Fibroblast of the aortic adventitia (primary cell): ENCODE results near the gene WT1. TPM values are rescaled to one million over a fixed set of nuclear protein-coding genes. Genes with fewer than 3 reads are reported as not detected.

Source experiments
- DNase-seq: peaks from one replicate; pipeline ENCODE4 v3.0.0-alpha.2; 2010; ENCODE audit warnings: low read depth
- H3K4me3 ChIP-seq: 2 replicates; pipeline ENCODE4 v1.5.1; 2011; ENCODE audit warnings: low read depth, mild to moderate bottlenecking, control low read depth, low read length, moderate library complexity
- total RNA-seq: library from RNA; depleted of rRNA; stranded (reverse); fragments of >200 nt; gene quantifications from 2 replicates; pipeline ENCODE4 v1.2.3, GENCODE V29; 2012; ENCODE audit warnings: low replicate concordance
- TF ChIP-seq, protein P1 (sequence below): IDR thresholded peaks from 2 replicates; pipeline ENCODE4 v1.5.1; 2011; ENCODE audit warnings: mild to moderate bottlenecking, low read length, control low read depth, inconsistent platforms; ENCODE audit not compliant: insufficient read depth

Gene WT1
- total RNA-seq, 1 donor, result 0.27 TPM

DNA sequence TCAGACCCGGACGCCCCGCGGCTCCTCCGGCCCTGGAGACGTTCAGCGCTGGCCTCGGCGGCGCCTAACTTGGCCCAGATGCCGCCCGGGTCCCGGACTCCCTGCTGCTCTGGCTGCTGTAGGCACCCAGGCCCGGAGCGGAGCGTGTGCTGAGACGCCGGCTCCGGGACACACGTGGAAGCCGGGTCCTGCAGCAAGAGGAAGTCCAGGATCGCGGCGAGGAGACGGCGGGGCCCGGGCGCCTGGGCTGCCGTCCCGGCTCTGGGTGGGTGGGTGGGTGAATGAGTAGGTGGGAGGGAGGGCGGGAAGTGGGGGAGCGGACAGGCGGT lies 223 bp downstream of the WT1 start:
- peak overlapping the region; percentile 46 for H3K4me3 ChIP-seq
- peak; percentile 16 for DNase-seq
- TF ChIP-seq, protein P1, sequence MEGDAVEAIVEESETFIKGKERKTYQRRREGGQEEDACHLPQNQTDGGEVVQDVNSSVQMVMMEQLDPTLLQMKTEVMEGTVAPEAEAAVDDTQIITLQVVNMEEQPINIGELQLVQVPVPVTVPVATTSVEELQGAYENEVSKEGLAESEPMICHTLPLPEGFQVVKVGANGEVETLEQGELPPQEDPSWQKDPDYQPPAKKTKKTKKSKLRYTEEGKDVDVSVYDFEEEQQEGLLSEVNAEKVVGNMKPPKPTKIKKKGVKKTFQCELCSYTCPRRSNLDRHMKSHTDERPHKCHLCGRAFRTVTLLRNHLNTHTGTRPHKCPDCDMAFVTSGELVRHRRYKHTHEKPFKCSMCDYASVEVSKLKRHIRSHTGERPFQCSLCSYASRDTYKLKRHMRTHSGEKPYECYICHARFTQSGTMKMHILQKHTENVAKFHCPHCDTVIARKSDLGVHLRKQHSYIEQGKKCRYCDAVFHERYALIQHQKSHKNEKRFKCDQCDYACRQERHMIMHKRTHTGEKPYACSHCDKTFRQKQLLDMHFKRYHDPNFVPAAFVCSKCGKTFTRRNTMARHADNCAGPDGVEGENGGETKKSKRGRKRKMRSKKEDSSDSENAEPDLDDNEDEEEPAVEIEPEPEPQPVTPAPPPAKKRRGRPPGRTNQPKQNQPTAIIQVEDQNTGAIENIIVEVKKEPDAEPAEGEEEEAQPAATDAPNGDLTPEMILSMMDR, result no peak

DNA sequence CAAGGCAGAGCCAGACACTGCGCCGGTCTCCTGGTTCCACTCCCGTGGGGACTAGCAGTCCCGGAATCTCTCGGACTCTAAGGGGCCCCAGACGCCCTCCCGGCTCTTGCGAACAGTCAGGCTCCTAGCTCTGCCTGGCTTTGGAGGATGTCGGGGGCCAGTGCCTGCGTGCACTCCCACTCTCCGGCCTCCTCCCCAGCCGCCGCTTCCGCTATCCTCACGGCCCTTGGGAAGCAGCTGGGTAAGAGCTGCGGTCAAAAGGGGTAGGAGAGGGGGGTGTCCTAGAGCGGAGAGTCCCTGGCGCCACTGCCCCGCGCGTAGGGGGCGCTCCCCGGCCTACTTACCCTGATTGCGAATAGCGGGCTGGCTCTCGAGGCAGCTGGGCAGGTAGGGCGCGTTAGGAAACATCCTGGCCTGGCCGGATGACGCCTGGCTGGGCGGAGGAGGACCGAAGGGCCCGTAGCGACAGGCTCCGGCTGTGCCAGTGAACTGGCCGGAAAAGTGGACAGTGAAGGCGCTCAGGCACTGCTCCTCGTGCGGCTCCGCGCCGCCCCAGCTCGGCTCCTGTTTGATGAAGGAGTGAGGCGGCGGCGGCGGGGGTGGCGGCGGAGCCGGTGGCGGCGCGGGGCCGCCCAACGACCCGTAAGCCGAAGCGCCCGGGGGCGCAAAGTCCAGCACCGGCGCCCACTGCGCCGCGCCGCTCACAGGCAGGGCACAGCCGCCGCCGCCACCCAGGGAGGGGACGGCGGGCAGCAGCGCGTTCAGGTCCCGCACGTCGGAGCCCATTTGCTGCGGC lies 785 bp downstream of the WT1 start:
- peak overlapping the region; percentile 52 for H3K4me3 ChIP-seq

DNA sequence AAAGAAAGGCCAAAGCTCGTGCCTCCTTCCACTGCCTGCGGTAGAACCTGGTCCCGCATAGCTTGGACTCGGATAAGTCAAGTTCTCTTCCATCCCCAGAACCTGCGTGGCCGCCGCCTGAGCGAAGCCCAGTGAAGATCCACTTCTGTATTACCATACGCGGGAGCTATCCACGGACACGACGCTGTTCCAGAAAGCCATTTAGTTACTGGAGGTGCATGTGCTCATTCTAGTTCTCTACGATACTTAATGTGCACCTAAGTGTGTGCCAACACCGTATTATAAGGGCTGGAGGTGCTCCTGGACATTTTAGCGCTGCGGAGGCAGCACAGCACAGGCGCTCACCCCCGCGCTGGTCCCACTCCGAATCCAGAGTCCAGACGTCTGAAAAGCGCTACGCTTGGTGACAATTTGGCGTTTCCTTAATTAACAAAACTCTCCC lies 1.4 kb downstream of the WT1 start:
- DNase-seq, result no peak
- TF ChIP-seq, protein P1, result no peak
- peak overlapping the region; percentile 52 for H3K4me3 ChIP-seq

More for the DNA sequence above, 785 bp downstream of the WT1 start:
- TF ChIP-seq, protein P1, result no peak
- peak; percentile 21 for DNase-seq

DNA sequence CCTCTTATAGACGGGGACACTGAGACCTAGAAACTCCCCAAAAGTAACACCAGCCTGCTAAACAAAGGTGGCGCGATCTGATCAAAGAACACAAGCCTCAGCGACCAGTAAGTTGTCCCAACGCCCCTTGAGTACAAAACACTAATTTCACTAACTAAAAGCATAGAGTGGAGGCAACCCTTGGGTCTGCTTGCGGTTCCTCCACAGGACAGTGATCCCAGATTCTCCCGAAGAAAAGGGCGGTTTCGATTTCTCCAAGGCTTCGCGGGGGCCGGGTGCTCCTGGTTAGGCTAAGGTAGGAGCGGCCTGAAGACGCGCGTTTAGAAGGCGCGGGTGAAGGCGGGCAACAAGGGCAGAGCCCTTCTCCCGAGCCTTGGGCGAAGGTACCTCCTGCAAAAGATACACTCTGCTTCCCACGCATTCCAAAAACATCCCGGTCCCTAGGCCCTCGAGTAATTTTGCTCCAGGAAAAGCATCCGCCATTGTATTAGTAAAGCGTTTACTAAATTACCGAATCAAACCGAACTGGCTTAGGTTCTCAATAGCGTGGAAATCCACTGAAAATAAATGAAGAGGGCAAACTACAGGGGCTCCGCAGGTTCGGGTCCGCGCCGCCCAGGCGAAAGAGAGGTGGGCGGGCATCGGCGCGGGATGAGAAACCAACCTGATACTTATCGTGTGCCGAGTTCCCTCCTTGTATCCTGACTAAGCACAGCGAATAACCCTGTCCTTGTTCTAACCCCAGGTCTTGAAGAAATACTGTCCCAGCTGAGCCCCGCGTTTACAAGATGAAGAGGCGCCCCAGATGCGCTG lies 2.0 kb downstream of the WT1 start:
- DNase-seq, result no peak
- H3K4me3 ChIP-seq, result peak overlapping the region; percentile 52
- TF ChIP-seq, protein P1, result no peak

DNA sequence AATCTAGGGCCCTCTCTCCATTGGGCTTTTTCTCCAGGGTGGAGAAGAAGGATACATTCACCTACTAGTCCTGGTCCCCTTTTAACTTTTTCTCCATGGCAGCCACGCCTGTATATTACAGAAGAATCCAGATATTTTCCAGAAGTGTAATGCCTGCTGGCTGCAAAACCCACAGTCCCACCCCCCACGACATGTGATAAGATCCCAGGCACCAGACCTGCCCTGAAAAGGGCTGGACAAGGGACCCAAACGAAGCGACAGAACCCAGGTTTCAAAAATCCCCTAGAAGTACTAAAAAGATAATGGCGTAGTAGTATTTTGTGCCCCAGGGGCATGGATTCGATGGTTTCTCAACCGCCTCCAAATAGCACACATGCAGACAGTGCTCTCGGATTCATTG lies 2.8 kb downstream of the WT1 start:
- DNase-seq, result no peak
- H3K4me3 ChIP-seq, result no peak overlapping the region
- TF ChIP-seq, protein P1, result no peak

DNA sequence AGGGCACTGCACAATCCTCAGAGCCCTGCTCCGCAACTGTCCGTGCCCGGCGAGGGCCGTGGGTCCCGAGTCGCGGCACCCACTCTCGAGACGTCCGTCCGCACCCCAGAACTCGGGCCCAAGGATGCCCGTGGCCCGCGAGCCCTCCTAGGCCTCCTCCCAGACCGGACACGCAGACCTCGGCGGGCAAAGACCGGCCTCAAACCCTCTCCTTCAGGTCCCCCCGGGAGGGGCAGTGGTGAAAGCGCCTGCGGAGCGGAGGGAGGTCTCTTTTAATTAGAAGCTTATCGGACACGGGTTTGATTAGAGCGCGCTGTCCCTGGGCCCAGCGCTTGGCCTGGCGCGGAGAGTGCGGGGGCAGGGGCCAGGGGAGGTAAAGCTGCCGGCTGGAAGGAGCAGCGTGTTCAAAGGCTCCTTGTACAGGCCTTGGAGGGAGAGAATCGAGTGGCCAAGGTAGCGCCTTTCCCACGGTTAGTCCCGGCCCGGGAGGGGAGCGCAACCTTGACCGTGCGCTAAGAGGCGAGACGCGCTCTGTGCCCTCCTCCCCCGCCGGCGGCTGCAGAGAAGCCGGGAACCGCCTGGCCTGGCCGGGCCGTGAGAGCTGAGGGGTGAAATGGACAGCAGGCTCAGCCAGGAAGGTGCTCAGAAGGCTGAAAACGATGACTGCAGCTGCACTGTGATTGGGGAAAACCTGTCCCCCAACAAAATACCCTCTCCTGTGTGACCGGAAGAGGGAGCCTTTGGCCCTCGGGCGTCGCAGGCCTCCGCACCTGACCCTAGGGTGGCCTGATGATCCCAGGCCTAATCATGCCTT lies 4.6 kb downstream of the WT1 start:
- TF ChIP-seq, protein P1, result no peak

More for the DNA sequence above, 4.6 kb downstream of the WT1 start:
- DNase-seq, result no peak
- no peak overlapping the region for H3K4me3 ChIP-seq
